Endothelial cell of umbilical vein (primary cell): ENCODE results near the gene AMFR. TPM values are rescaled to one million over a fixed set of nuclear protein-coding genes. Genes with fewer than 3 reads are reported as not detected.

Experiments used
- BruUV-seq: library from RNA; stranded (reverse); fragments of 400-500 nt; replicated peaks from 2 replicates; lab custom pipeline; 2021; lab: Mats Ljungman, UMichigan
- CTCF ChIA-PET: fragments of 300-600, 350-600 bp; sonication (Branson Sonifier 250); formaldehyde crosslinking; loops from one replicate; lab custom pipeline; 2021; ENCODE audit warnings: antibody characterized with exemption, inconsistent platforms; lab: Charles Lee
- POLR2A ChIA-PET: fragments of 300-600, 350-600 bp; sonication (Branson Sonifier 250); formaldehyde crosslinking; loops from one replicate; lab custom pipeline; 2021; ENCODE audit warnings: antibody characterized with exemption, inconsistent platforms; lab: Charles Lee
- DNase-seq: peaks from one replicate; pipeline ENCODE4 v3.0.0-alpha.2; 2011; ENCODE audit warnings: low read depth, low spot score
- FAIRE-seq: peaks from 2 replicates; lab custom pipeline; 2011; peaks lifted over from hg19 to GRCh38; lab: Jason Lieb, UNC
- H2AFZ ChIP-seq: 2 replicates; pipeline ENCODE4 v1.6.0; 2012; ENCODE audit warnings: low read depth, low read length, control low read depth, inconsistent platforms
- H3K27ac ChIP-seq: 2 replicates; pipeline ENCODE4 v1.5.1; 2011; ENCODE audit warnings: low read depth, mild to moderate bottlenecking, control low read depth, low read length, moderate library complexity; ENCODE audit not compliant: insufficient read depth
- H3K27me3 ChIP-seq, 2 experiments: 2 replicates each; pipeline versions ENCODE4 v1.6.0 to v1.6.1; 2011; ENCODE audit warnings: low read length in 2 of 2, mixed read lengths in 1 of 2; ENCODE audit not compliant: control insufficient read depth in 2 of 2, insufficient read depth in 2 of 2
- H3K36me3 ChIP-seq, 2 experiments: 2 replicates in 1 of 2; 3 replicates in 1 of 2; pipeline ENCODE4 v1.5.1; 2011; ENCODE audit warnings: low read length in 2 of 2, mild to moderate bottlenecking in 1 of 2, moderate library complexity in 1 of 2; ENCODE audit not compliant: control insufficient read depth in 2 of 2, insufficient read depth in 2 of 2; ENCODE audit errors: extremely low read depth in 1 of 2
- H3K4me1 ChIP-seq: 3 replicates; pipeline ENCODE4 v1.5.1; 2011; ENCODE audit warnings: mild to moderate bottlenecking, low read length; ENCODE audit not compliant: control insufficient read depth, insufficient read depth; ENCODE audit errors: extremely low read depth
- H3K4me2 ChIP-seq: 2 replicates; pipeline ENCODE4 v1.6.1; 2011; ENCODE audit warnings: low read length, control low read depth, mixed read lengths; ENCODE audit not compliant: insufficient read depth
- H3K4me3 ChIP-seq, 3 experiments: fragments of 200-600 bp in 1 of 3; sonication (generic), shearing (Covaris generic) in 1 of 3; replicated peaks in 1 of 3; 2 replicates each; pipeline ENCODE4 v1.5.1; 2011 to 2016; ENCODE audit warnings: control low read depth in 3 of 3, low read length in 3 of 3, mild to moderate bottlenecking in 2 of 3, inconsistent platforms in 1 of 3, low read depth in 1 of 3, moderate library complexity in 1 of 3; ENCODE audit not compliant: insufficient read depth in 1 of 3
- H3K79me2 ChIP-seq: 2 replicates; pipeline ENCODE4 v1.6.0; 2012; ENCODE audit warnings: low read length, inconsistent platforms; ENCODE audit not compliant: control insufficient read depth, insufficient read depth
- H3K9ac ChIP-seq: replicated peaks from 2 replicates; pipeline ENCODE3; 2011; ENCODE audit warnings: low read length, control low read depth; ENCODE audit not compliant: insufficient read depth; ENCODE audit errors: extremely low read depth
- H3K9me1 ChIP-seq: replicated peaks from 3 replicates; pipeline ENCODE4 v1.6.0; 2011; ENCODE audit warnings: mild to moderate bottlenecking, low read length; ENCODE audit not compliant: control insufficient read depth, insufficient read depth; ENCODE audit errors: extremely low read depth
- H3K9me3 ChIP-seq: replicated peaks from 2 replicates; pipeline ENCODE4 v1.5.1; 2012; ENCODE audit warnings: low read length, inconsistent platforms; ENCODE audit not compliant: control insufficient read depth, insufficient read depth
- H4K20me1 ChIP-seq: replicated peaks from 2 replicates; pipeline ENCODE3; 2011; ENCODE audit warnings: mild to moderate bottlenecking, low read length; ENCODE audit not compliant: control insufficient read depth, insufficient read depth; ENCODE audit errors: extremely low read depth
- EZH2 ChIP-seq: IDR thresholded peaks from 2 replicates; pipeline ENCODE4 v1.6.1; 2012; ENCODE audit warnings: borderline replicate concordance, low read depth, mild to moderate bottlenecking, moderate library complexity, low read length, inconsistent platforms; ENCODE audit not compliant: severe bottlenecking
- FOS ChIP-seq: IDR thresholded peaks from 2 replicates; pipeline ENCODE4 v1.6.1; 2011; ENCODE audit warnings: mild to moderate bottlenecking, low read length, moderate library complexity, borderline replicate concordance; ENCODE audit not compliant: insufficient read depth
- GATA2 ChIP-seq: IDR thresholded peaks from 2 replicates; pipeline ENCODE4 v1.7.0; 2011; ENCODE audit warnings: low read depth, mild to moderate bottlenecking, moderate library complexity, mixed read lengths, low read length; ENCODE audit not compliant: insufficient read length, insufficient read depth
- JUN ChIP-seq: IDR thresholded peaks from 2 replicates; pipeline ENCODE4 v1.6.1; 2011; ENCODE audit warnings: borderline replicate concordance, low read depth; ENCODE audit not compliant: insufficient read length, insufficient read depth
- MAX ChIP-seq: IDR thresholded peaks from 2 replicates; pipeline ENCODE4 v1.6.1; 2011; ENCODE audit not compliant: insufficient read depth, insufficient read length
- MYC ChIP-seq: IDR thresholded peaks from one replicate; pipeline ENCODE4 v1.6.1; 2011; ENCODE audit warnings: mild to moderate bottlenecking, low read depth, low read length
- POLR2A ChIP-seq: IDR thresholded peaks from 2 replicates; pipeline ENCODE4 v1.6.1; 2012; ENCODE audit warnings: low read depth, mild to moderate bottlenecking, control low read depth, low read length
- POLR2AphosphoS5 ChIP-seq: IDR thresholded peaks from 2 replicates; pipeline ENCODE4 v1.6.1; 2012; ENCODE audit warnings: low read depth, mild to moderate bottlenecking, control low read depth, low read length, moderate library complexity; ENCODE audit not compliant: insufficient read depth
- dilution Hi-C: fragments of 300-500 bp; cut with MboI; formaldehyde crosslinking; loops from one replicate; pipeline ENCODE4 v1.15.0; 2019; ENCODE audit warnings: low sequenced_read_pairs; ENCODE audit not compliant: extremely low pct_ligation_motif_present
- intact Hi-C: fragments of 100-400 bp; cut with micrococcal nuclease; formaldehyde crosslinking; loops from one replicate; pipeline ENCODE4 v1.10.0; 2022
- polyA plus RNA-seq, 4 experiments: library from polyadenylated mRNA; depleted of rRNA in 3 of 4; stranded (reverse) in 3 of 4; unstranded in 1 of 4; fragments of >200 nt; gene quantifications; 2 replicates each; pipeline versions ENCODE4 v1.2.1 to v1.2.3, GENCODE V29; 2011 to 2012; ENCODE audit warnings: missing spikeins in 1 of 4
- total RNA-seq: library from RNA; stranded (reverse); gene quantifications from 2 replicates; pipeline ENCODE4 v1.2.3, GENCODE V29; 2021
- TF ChIP-seq, protein P1 (sequence below), 2 donors: IDR thresholded peaks; 1 replicate in 1 of 2; 2 replicates in 1 of 2; pipeline ENCODE4 v1.5.1; 2011; ENCODE audit warnings: low read length in 2 of 2, mild to moderate bottlenecking in 2 of 2, moderate library complexity in 2 of 2, control low read depth in 1 of 2, inconsistent platforms in 1 of 2, low read depth in 1 of 2; ENCODE audit not compliant: insufficient read depth in 1 of 2; ENCODE audit errors: extremely low read depth in 1 of 2

AMFR gene
- total and polyA plus RNA-seq, 2 donors (not counting 3 experiments of a cell fraction or from before 2014, with no cell fraction given), result 66.5 to 71.7 TPM

- intact Hi-C loops (no loop called here), dilution Hi-C loops (no loop called here)
- DNase-seq (no peak), FAIRE-seq (no peak)
- POLR2A ChIA-PET, result no interaction called here
- Histone ChIP-seq H3K9ac (no peak overlapping the region), H3K27ac (no peak overlapping the region), H3K4me3 (no peak overlapping the region), H3K27me3 (no peaks in the 10 kb centered on the region), H3K4me1 (no peaks in the 10 kb centered on the region), H3K79me2 (no peaks in the 10 kb centered on the region), H3K4me2 (no peak overlapping the region), H2AFZ (no peak overlapping the region), H3K9me1 (no peaks in the 10 kb centered on the region), H3K9me3 (no peaks in the 10 kb centered on the region), H3K36me3 (peaks cover 0 to 20% of the 10 kb centered on the region in 2 experiments), H4K20me1 (no peaks in the 10 kb centered on the region)
- TF ChIP-seq GATA2 (no peak), MYC (no peak), FOS (no peak), EZH2 (no peak), JUN (no peak), MAX (no peak), POLR2A (no peak), POLR2AphosphoS5 (no peak)
- TF ChIP-seq, protein P1, sequence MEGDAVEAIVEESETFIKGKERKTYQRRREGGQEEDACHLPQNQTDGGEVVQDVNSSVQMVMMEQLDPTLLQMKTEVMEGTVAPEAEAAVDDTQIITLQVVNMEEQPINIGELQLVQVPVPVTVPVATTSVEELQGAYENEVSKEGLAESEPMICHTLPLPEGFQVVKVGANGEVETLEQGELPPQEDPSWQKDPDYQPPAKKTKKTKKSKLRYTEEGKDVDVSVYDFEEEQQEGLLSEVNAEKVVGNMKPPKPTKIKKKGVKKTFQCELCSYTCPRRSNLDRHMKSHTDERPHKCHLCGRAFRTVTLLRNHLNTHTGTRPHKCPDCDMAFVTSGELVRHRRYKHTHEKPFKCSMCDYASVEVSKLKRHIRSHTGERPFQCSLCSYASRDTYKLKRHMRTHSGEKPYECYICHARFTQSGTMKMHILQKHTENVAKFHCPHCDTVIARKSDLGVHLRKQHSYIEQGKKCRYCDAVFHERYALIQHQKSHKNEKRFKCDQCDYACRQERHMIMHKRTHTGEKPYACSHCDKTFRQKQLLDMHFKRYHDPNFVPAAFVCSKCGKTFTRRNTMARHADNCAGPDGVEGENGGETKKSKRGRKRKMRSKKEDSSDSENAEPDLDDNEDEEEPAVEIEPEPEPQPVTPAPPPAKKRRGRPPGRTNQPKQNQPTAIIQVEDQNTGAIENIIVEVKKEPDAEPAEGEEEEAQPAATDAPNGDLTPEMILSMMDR (IDR thresholded peaks at IDR 0.05; ENCODE audit: extremely low read depth in 1 of 2, insufficient read depth in 1 of 2, low read depth in 1 of 2, low read length in 2 of 2), result no peak
- no TSS peak for BruUV-seq
- CTCF ChIA-PET, result no interaction called here
These were observed 61.4 kb downstream of the AMFR start for GRCh38 chr16:56363781-56364565.
